GM10266 (cell line): ENCODE measurements around the gene IDH1.

Experiments
- DNase-seq: peaks from one replicate; pipeline ENCODE4 v3.0.0; 2012; ENCODE audit errors: extremely low spot score
- CTCF ChIP-seq: IDR thresholded peaks from 2 replicates; pipeline ENCODE4 v1.5.1; 2012; ENCODE audit warnings: mild to moderate bottlenecking, low read depth; ENCODE audit not compliant: control insufficient read depth, insufficient read depth; ENCODE audit errors: missing control alignments

IDH1 gene

DNA sequence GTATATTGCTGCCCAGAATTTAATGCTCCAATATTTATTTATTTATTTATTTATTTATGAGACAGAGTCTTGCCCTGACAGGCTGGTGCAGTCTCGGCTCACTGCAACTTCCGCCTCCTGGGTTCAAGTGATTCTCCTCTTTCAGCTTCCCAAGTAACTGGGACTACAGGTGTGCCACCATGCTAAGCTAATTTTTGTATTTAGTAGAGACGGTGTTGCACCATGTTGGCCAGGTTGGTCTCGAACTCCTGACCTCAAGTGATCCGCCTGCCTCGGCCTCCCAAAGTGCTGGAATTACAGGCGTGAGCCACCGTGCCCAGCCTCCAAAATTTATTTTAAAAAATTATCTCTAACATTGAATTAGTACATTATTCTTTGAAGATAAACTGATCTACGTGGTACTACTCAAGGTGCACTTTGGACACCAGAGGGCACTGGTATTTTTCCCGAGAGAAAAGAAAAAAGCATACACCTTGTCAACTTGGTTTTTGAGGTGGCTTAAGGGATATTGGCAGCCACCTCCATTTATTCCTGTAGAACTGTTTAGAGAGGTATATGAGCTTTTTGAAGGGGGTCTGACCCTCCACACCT, 1.4 kb upstream of the IDH1 start:
- TF ChIP-seq CTCF = peak; percentile 42
- DNase-seq = peak; percentile 33

DNA sequence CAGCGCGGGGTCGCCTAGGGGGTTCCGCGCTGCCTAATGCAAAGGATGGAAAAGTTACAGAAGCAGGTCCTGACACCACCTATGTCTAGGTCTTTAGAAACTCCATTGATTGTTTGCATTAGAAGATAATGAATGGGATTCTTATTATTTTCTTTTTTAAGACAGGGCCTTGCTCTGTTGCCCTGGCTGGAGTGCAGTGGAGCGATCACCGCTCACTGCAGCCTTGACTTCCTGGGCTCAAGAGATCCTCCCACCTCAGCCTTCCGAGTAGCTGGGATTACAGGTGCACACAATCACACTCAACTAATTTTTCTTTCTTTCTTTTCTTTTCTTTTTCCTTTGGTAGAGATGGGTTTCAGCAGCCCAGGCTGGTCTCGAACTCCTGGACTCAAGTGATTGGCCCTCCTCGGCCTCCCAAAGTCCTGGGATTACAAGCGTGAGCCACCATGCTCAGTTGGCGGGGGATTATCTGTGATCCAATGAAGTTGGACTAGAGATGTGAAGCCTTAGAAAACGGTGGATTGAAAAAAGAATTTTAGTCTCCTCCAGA, 761 bp upstream of the IDH1 start:
- no peak for DNase-seq
- TF ChIP-seq CTCF = no peak

DNA sequence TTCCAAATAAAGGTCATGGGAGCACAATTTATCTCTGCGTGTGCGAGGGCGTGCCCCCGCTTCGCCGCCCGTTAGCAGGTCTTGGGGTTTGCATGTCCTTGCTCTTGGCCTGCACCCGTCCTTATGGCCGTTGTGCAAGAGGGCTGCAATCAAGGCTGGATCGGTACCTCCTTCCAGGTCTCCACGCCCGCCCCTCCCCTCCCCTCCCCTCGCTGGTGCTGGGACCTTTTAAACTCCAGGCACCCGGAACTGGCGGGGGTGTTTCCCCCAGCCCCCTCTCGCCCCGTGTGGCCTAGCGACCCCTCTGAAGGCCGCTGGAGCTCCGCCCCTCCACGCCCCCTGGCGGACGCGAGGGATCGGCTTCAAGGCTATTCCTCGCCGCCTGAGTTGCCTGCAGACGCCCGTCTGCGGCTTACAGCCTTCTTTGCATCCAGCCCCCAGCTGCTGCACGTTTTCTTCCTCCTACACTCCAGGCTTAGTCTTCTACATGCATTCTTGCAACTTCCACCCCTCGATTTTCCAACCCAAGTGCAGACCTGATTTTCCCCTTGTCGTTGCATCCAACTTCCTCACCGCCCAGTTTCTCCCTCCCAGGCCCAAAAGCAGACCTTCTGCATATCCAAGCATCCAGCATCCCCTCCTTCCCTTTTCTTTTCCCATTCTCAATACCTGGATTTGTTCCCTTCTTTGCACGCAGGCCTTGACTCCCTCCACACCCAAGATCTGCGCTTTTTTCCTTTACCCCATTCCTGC, 577 bp downstream of the IDH1 start:
- TF ChIP-seq CTCF = peak; percentile 81
- DNase-seq = peak; percentile 86

- TF ChIP-seq CTCF = peak; percentile 2
- DNase-seq = no peak
Observed at GRCh38 chr2:208253600-208254117, 1.2 kb downstream of the IDH1 start.

GRCh38 chr2:208252716-208253492, 2.0 kb downstream of the IDH1 start:
- no peak for DNase-seq
- no peak for TF ChIP-seq CTCF

GRCh38 chr2:208251098-208251497, 3.8 kb downstream of the IDH1 start:
- DNase-seq = no peak
- TF ChIP-seq CTCF = no peak

DNA sequence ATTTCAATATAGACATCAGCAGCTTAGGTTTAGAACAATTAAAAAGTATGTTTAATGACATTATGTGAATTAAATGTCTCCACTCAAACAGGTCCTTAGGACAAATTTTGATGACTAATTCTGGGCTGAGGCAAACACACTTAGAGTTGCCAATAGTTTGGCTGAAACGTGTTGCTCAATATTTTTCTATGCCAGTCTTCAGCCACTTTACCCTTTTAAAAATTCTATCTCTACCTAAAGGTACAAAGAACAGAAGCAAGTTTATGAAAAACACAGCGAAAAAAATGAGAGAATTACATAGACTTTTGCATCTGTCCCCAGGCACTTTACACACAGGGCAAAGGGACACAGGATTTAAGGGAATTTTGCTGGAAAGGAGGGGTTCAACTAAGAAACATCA, 4.5 kb downstream of the IDH1 start:
- no peak for DNase-seq

More for the DNA sequence above, 4.5 kb downstream of the IDH1 start:
- no peak for TF ChIP-seq CTCF
